Stomach smooth muscle (tissue), 2 donors: Measurements from ENCODE around the gene PRR5.

Experiments
- H3K27ac ChIP-seq: one replicate; pipeline ENCODE4 v1.7.0; 2013; ENCODE audit warnings: mild to moderate bottlenecking, low read length, inconsistent platforms
- H3K27me3 ChIP-seq, 2 donors: one replicate each; pipeline ENCODE4 v1.7.0; 2013; ENCODE audit warnings: low read length in 2 of 2; ENCODE audit not compliant: insufficient read depth in 2 of 2, control insufficient read depth in 1 of 2
- H3K36me3 ChIP-seq, 2 donors: one replicate each; pipeline ENCODE4 v1.7.0; 2013; ENCODE audit warnings: low read length in 2 of 2; ENCODE audit not compliant: control insufficient read depth in 2 of 2, insufficient read depth in 2 of 2
- H3K4me1 ChIP-seq: one replicate; pipeline ENCODE4 v1.7.0; 2013; ENCODE audit warnings: low read length; ENCODE audit not compliant: control insufficient read depth, insufficient read depth
- H3K4me3 ChIP-seq, 2 donors: one replicate each; pipeline ENCODE4 v1.7.0; 2013; ENCODE audit warnings: low read length in 2 of 2
- H3K9ac ChIP-seq, 2 donors: one replicate each; pipeline ENCODE4 v1.7.0; 2013; ENCODE audit warnings: low read length in 2 of 2, mild to moderate bottlenecking in 1 of 2
- H3K9me3 ChIP-seq, 2 donors: one replicate each; pipeline ENCODE4 v1.7.0; 2013; ENCODE audit warnings: low read length in 2 of 2; ENCODE audit not compliant: control insufficient read depth in 2 of 2
- donor health status: healthy.
- donor health status: Pancreatic carcinoma.

PRR5 gene

GRCh38 chr22:44759430-44760310 lies 57.7 kb downstream of the PRR5 start:
- H3K27me3 ChIP-seq, result peaks cover 3 to 7% of the 10 kb centered on the region in 2 donors
- H3K9ac ChIP-seq, result no peak overlapping the region
- H3K27ac ChIP-seq, result no peak overlapping the region
- H3K9me3 ChIP-seq, result no peaks in the 10 kb centered on the region
- H3K4me3 ChIP-seq, result no peak overlapping the region
- H3K36me3 ChIP-seq, result no peaks in the 10 kb centered on the region
- H3K4me1 ChIP-seq, result no peaks in the 10 kb centered on the region

GRCh38 chr22:44760476-44760875 lies 58.5 kb downstream of the PRR5 start:
- Histone ChIP-seq H3K9me3 (no peaks in the 10 kb centered on the region), H3K9ac (no peak overlapping the region)

GRCh38 chr22:44761025-44761424 lies 59.0 kb downstream of the PRR5 start:
- H3K36me3 ChIP-seq, result no peaks in the 10 kb centered on the region
- H3K27ac ChIP-seq, result no peak overlapping the region
- H3K9me3 ChIP-seq, result no peaks in the 10 kb centered on the region
- no peak overlapping the region for H3K9ac ChIP-seq
- no peaks in the 10 kb centered on the region for H3K4me1 ChIP-seq
- H3K27me3 ChIP-seq, result peaks cover 0 to 3% of the 10 kb centered on the region in 2 donors
- no peak overlapping the region for H3K4me3 ChIP-seq

More at GRCh38 chr22:44760476-44760875, 58.5 kb downstream of the PRR5 start:
- Histone ChIP-seq H3K36me3 (no peaks in the 10 kb centered on the region), H3K27me3 (peaks cover 3% of the 10 kb centered on the region in 2 donors), H3K27ac (no peak overlapping the region), H3K4me3 (no peak overlapping the region), H3K4me1 (no peaks in the 10 kb centered on the region)

- no peaks in the 10 kb centered on the region for H3K27me3 ChIP-seq
- no peaks in the 10 kb centered on the region for H3K4me1 ChIP-seq
- no peak overlapping the region for H3K4me3 ChIP-seq
- H3K9me3 ChIP-seq, result no peaks in the 10 kb centered on the region
- H3K9ac ChIP-seq, result no peak overlapping the region
- no peak overlapping the region for H3K27ac ChIP-seq
- no peaks in the 10 kb centered on the region for H3K36me3 ChIP-seq
Measured at GRCh38 chr22:44764373-44764772, 62.4 kb downstream of the PRR5 start.

- Histone ChIP-seq H3K4me1 (no peaks in the 10 kb centered on the region), H3K9me3 (no peaks in the 10 kb centered on the region), H3K4me3 (no peak overlapping the region), H3K9ac (no peak overlapping the region), H3K27ac (no peak overlapping the region), H3K36me3 (no peaks in the 10 kb centered on the region), H3K27me3 (no peaks in the 10 kb centered on the region)
Measured at GRCh38 chr22:44764974-44765373, 63.0 kb downstream of the PRR5 start.

- H3K4me3 ChIP-seq, result no peak overlapping the region
- no peaks in the 10 kb centered on the region for H3K9me3 ChIP-seq
- no peak overlapping the region for H3K27ac ChIP-seq
Measured at GRCh38 chr22:44765571-44766285, 63.7 kb downstream of the PRR5 start.

GRCh38 chr22:44773082-44773481 lies 71.1 kb downstream of the PRR5 start:
- peaks cover 0 to 2% of the 10 kb centered on the region in 2 donors for H3K27me3 ChIP-seq
- H3K4me1 ChIP-seq, result no peaks in the 10 kb centered on the region
- H3K27ac ChIP-seq, result no peak overlapping the region
- no peaks in the 10 kb centered on the region for H3K36me3 ChIP-seq
- H3K4me3 ChIP-seq, result no peak overlapping the region
- peaks cover 0 to 14% of the 10 kb centered on the region in 2 donors for H3K9me3 ChIP-seq
- no peak overlapping the region for H3K9ac ChIP-seq

More at GRCh38 chr22:44765571-44766285, 63.7 kb downstream of the PRR5 start:
- no peak overlapping the region for H3K9ac ChIP-seq
- H3K27me3 ChIP-seq, result no peaks in the 10 kb centered on the region
- no peaks in the 10 kb centered on the region for H3K4me1 ChIP-seq
- no peaks in the 10 kb centered on the region for H3K36me3 ChIP-seq

- Histone ChIP-seq H3K4me3 (no peak overlapping the region), H3K9me3 (peaks cover 0 to 14% of the 10 kb centered on the region in 2 donors), H3K36me3 (no peaks in the 10 kb centered on the region), H3K27ac (no peak overlapping the region), H3K27me3 (peaks cover 0 to 2% of the 10 kb centered on the region in 2 donors), H3K9ac (no peak overlapping the region), H3K4me1 (peaks cover 2% of the 10 kb centered on the region)
Measured at GRCh38 chr22:44775862-44776261, 73.9 kb downstream of the PRR5 start.

GRCh38 chr22:44776605-44777363 lies 74.8 kb downstream of the PRR5 start:
- Histone ChIP-seq H3K27ac (no peak overlapping the region), H3K4me3 (no peak overlapping the region), H3K36me3 (no peaks in the 10 kb centered on the region), H3K9me3 (peaks cover 0 to 14% of the 10 kb centered on the region in 2 donors), H3K4me1 (peaks cover 2% of the 10 kb centered on the region), H3K9ac (no peak overlapping the region), H3K27me3 (peaks cover 0 to 2% of the 10 kb centered on the region in 2 donors)

GRCh38 chr22:44777364-44777755 lies 75.4 kb downstream of the PRR5 start:
- H3K9me3 ChIP-seq, result peaks cover 0 to 14% of the 10 kb centered on the region in 2 donors
- no peak overlapping the region for H3K9ac ChIP-seq
- peaks cover 0 to 2% of the 10 kb centered on the region in 2 donors for H3K27me3 ChIP-seq
- peaks cover 2% of the 10 kb centered on the region for H3K4me1 ChIP-seq
- H3K27ac ChIP-seq, result no peak overlapping the region
- no peak overlapping the region for H3K4me3 ChIP-seq
- H3K36me3 ChIP-seq, result no peaks in the 10 kb centered on the region
